Right lobe of liver (tissue), 4 donors: ENCODE measurements around the gene LRP5.

ENCODE experiments used
- POLR2A ChIP-seq: fragments of 450-650 bp; IDR thresholded peaks from one replicate; pipeline ENCODE4 v1.6.1; 2017; ENCODE audit warnings: antibody characterized with exemption, mild to moderate bottlenecking
- TF ChIP-seq, protein P1 (sequence below), 4 donors: fragments of 200-600 bp in 3 of 4; fragments of 450-650 bp in 1 of 4; IDR thresholded peaks; one replicate each; pipeline versions ENCODE4 v1.5.1 to v1.8.0; 2016 to 2022; ENCODE audit warnings: antibody characterized with exemption in 4 of 4, mild to moderate bottlenecking in 2 of 4
- donor health status: DM: no; HTN: no; CAD: no.
- donor health status: DM: no; HTN: no; CAD: no.
- donor health status: DM: no; HTN: yes; CAD: no.

GRCh38 chr11:68420171-68420570 lies 107.8 kb downstream of the LRP5 start:
- TF ChIP-seq, protein P1, sequence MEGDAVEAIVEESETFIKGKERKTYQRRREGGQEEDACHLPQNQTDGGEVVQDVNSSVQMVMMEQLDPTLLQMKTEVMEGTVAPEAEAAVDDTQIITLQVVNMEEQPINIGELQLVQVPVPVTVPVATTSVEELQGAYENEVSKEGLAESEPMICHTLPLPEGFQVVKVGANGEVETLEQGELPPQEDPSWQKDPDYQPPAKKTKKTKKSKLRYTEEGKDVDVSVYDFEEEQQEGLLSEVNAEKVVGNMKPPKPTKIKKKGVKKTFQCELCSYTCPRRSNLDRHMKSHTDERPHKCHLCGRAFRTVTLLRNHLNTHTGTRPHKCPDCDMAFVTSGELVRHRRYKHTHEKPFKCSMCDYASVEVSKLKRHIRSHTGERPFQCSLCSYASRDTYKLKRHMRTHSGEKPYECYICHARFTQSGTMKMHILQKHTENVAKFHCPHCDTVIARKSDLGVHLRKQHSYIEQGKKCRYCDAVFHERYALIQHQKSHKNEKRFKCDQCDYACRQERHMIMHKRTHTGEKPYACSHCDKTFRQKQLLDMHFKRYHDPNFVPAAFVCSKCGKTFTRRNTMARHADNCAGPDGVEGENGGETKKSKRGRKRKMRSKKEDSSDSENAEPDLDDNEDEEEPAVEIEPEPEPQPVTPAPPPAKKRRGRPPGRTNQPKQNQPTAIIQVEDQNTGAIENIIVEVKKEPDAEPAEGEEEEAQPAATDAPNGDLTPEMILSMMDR (IDR thresholded peaks at IDR 0.05), result no peak
- TF ChIP-seq POLR2A, result no peak
